GM23248 (cell line): Measurements from ENCODE around the gene TDRD15. TPM values are rescaled to one million over a fixed set of nuclear protein-coding genes. Genes with fewer than 3 reads are reported as not detected.

Experiments
- DNase-seq: peaks from one replicate; pipeline ENCODE4 v3.0.0-alpha.2; 2015
- H2AFZ ChIP-seq: fragments of 200-600 bp; sonication (generic); 2 replicates; pipeline ENCODE4 v1.6.1; 2016; ENCODE audit warnings: antibody characterized with exemption
- H3F3A ChIP-seq: fragments of 200-600 bp; sonication (generic); 2 replicates; pipeline ENCODE4 v1.6.1; 2016; ENCODE audit warnings: mild to moderate bottlenecking, antibody characterized with exemption, mixed run types; ENCODE audit not compliant: insufficient read depth
- H3K27ac ChIP-seq: fragments of 200-600 bp; sonication (generic); 2 replicates; pipeline ENCODE4 v1.5.1; 2016; ENCODE audit warnings: mild to moderate bottlenecking
- H3K27me3 ChIP-seq: fragments of 200-600 bp; sonication (generic); replicated peaks from 2 replicates; pipeline ENCODE4 v1.6.1; 2016; ENCODE audit warnings: mild to moderate bottlenecking; ENCODE audit not compliant: insufficient read depth
- H3K36me3 ChIP-seq: fragments of 200-600 bp; sonication (generic); 2 replicates; pipeline ENCODE4 v1.6.1; 2016; ENCODE audit warnings: low read depth, mild to moderate bottlenecking
- H3K4me1 ChIP-seq: fragments of 200-600 bp; sonication (generic); 2 replicates; pipeline ENCODE4 v1.6.1; 2016; ENCODE audit warnings: mild to moderate bottlenecking; ENCODE audit not compliant: insufficient read depth
- H3K4me2 ChIP-seq: fragments of 200-600 bp; sonication (generic); one replicate; pipeline ENCODE4 v1.6.1; 2016; ENCODE audit warnings: mild to moderate bottlenecking; ENCODE audit not compliant: unreplicated experiment
- H3K4me3 ChIP-seq: fragments of 200-600 bp; sonication (generic); 2 replicates; pipeline ENCODE4 v1.5.1; 2016; ENCODE audit warnings: mild to moderate bottlenecking
- H3K79me2 ChIP-seq: fragments of 200-600 bp; sonication (generic); 2 replicates; pipeline ENCODE4 v1.6.1; 2016; ENCODE audit warnings: mild to moderate bottlenecking; ENCODE audit not compliant: insufficient read depth
- H3K9ac ChIP-seq: fragments of 200-600 bp; sonication (generic); 2 replicates; pipeline ENCODE4 v1.6.1; 2016; ENCODE audit warnings: mild to moderate bottlenecking
- H3K9me2 ChIP-seq: fragments of 200-600 bp; sonication (generic); 2 replicates; pipeline ENCODE4 v1.6.1; 2016; ENCODE audit warnings: mixed run types, mild to moderate bottlenecking, moderate library complexity; ENCODE audit not compliant: insufficient read depth
- H3K9me3 ChIP-seq: fragments of 200-600 bp; sonication (generic); one replicate; pipeline ENCODE4 v1.6.1; 2017; ENCODE audit warnings: low read depth
- H4K20me1 ChIP-seq: fragments of 200-600 bp; sonication (generic); 2 replicates; pipeline ENCODE4 v1.6.0; 2016; ENCODE audit not compliant: insufficient read depth
- EZH2 ChIP-seq: fragments of 200-600 bp; sonication (generic); IDR thresholded peaks from 2 replicates; pipeline ENCODE4 v1.6.1; 2018; ENCODE audit warnings: antibody characterized with exemption, mild to moderate bottlenecking; ENCODE audit not compliant: insufficient read depth, poor library complexity, severe bottlenecking
- EZH2phosphoT487 ChIP-seq: fragments of 200-600 bp; sonication (generic); IDR thresholded peaks from 2 replicates; pipeline ENCODE4 v1.6.1; 2018; ENCODE audit warnings: antibody characterized with exemption, moderate library complexity, mild to moderate bottlenecking, low read depth; ENCODE audit not compliant: insufficient read depth
- WGBS, 2 experiments: methylation state at CpG; one replicate each; pipeline ENCODE4 v1.1.6; 2015 to 2017; ENCODE audit warnings: low lambda C conversion rate in 2 of 2, low coverage in 1 of 2; ENCODE audit errors: missing lambda C conversion rate in 2 of 2; 5-methylcytosine and 5-hydroxymethylcytosine counted together
- in situ Hi-C: fragments of 300-500 bp; cut with MboI; formaldehyde crosslinking; loops from 2 replicates; pipeline ENCODE4 v1.15.0; 2020
- polyA plus RNA-seq: library from polyadenylated mRNA; unstranded; fragments of >200 nt; fragmentation: Nextera tagmentation; extraction: Ambion mirVana; gene quantifications from 2 replicates; pipeline ENCODE4 v1.2.1, GENCODE V29; 2016
- total RNA-seq: library from RNA; depleted of rRNA; stranded (reverse); fragments of >200 nt; shearing (Covaris generic); gene quantifications from 2 replicates; pipeline ENCODE4 v1.2.3, GENCODE V29; 2014; rRNA removed

Gene TDRD15
- total and polyA plus RNA-seq, 2 experiments from 2014 or later = not detected

DNA sequence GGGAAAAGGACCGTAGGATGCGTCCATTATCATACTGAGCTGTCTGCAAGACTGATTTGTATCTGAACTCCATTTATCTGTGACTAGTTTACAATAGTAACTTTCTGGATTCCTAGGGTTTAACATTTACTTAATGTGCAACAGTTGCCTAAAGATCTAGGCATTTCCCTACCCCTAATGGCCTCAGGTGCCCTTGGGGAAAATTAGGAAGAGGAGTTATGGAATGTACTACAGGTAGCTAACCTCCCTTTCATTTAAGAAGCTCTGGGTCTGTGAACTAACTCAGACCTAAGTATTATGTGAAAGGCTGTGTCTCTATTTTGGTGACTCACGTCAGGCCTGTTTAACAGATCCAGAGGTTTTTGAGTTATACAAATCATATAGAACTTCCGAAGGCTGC lies 59.5 kb downstream of the TDRD15 start:
- no peak overlapping the region for H2AFZ ChIP-seq
- no peaks in the 10 kb centered on the region for H3K4me1 ChIP-seq
- no peaks in the 10 kb centered on the region for H3K9me2 ChIP-seq
- H3K9me3 ChIP-seq = no peaks in the 10 kb centered on the region
- H3F3A ChIP-seq = no peaks in the 10 kb centered on the region
- no peak for DNase-seq
- WGBS, 2 experiments = 20 to 27% methylated on average over 4 of the region's 4 CpGs
- TF ChIP-seq EZH2 (no peak), EZH2phosphoT487 (no peak)
- H3K79me2 ChIP-seq = no peaks in the 10 kb centered on the region
- H3K4me2 ChIP-seq = no peak overlapping the region
- H3K27me3 ChIP-seq = no peaks in the 10 kb centered on the region
- H3K27ac ChIP-seq = no peak overlapping the region
- H3K9ac ChIP-seq = no peak overlapping the region
- H3K36me3 ChIP-seq = no peaks in the 10 kb centered on the region
- in situ Hi-C loops = no loop called here
- H4K20me1 ChIP-seq = no peaks in the 10 kb centered on the region
- no peak overlapping the region for H3K4me3 ChIP-seq

DNA sequence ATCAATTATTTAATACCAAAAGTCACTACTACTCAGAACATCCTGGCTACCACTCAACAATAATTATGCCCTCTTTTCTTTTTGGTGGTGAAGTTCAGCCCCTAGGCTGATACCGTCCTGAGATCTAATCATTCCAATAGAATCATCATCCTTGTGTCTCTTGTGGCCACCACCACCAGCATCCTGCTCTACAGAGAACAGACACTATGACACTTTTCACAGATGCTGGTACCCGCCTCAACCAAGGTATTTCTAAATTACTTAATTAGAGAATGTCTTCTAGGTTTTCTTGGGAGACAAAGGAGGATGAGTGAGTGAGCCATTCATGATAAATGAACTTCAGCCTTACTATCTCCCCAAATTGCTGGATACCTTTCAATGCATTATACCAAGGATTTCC lies 60.0 kb downstream of the TDRD15 start:
- H3F3A ChIP-seq = no peaks in the 10 kb centered on the region
- no peak for DNase-seq
- WGBS, 2 experiments = 13 to 18% methylated on average over 2 of the region's 2 CpGs
- H3K4me3 ChIP-seq = no peak overlapping the region
- no peaks in the 10 kb centered on the region for H3K36me3 ChIP-seq
- H4K20me1 ChIP-seq = no peaks in the 10 kb centered on the region
- H3K9me2 ChIP-seq = no peaks in the 10 kb centered on the region
- H3K4me2 ChIP-seq = no peak overlapping the region
- H3K79me2 ChIP-seq = no peaks in the 10 kb centered on the region
- in situ Hi-C loops = no loop called here
- TF ChIP-seq EZH2 = no peak
- TF ChIP-seq EZH2phosphoT487 = no peak
- no peak overlapping the region for H2AFZ ChIP-seq
- no peak overlapping the region for H3K9ac ChIP-seq
- no peaks in the 10 kb centered on the region for H3K27me3 ChIP-seq
- H3K4me1 ChIP-seq = no peaks in the 10 kb centered on the region
- no peak overlapping the region for H3K27ac ChIP-seq
- H3K9me3 ChIP-seq = no peaks in the 10 kb centered on the region

DNA sequence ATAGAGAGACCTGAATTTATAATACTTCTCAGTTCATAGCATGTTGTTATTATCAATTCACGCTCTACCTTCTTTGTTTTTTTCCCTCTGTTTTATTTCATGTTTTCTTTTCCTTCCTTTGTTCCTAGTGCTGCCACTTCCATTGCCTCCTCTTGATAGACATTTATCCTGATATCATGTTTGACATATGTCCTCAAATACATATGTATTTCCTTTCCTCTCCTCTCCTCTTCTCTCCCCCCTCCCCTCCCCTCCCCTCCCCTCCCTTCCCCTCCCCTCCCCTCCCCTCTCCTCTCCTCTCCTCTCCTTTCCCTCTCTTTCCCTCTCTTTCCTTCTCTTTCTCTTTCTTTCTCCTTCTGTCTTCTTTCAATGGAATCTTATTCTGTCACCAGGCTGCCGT lies 67.8 kb downstream of the TDRD15 start:
- no peak for TF ChIP-seq EZH2phosphoT487
- in situ Hi-C loops = no loop called here
- Histone ChIP-seq H3K4me1 (no peaks in the 10 kb centered on the region), H2AFZ (no peak overlapping the region), H3K27me3 (no peaks in the 10 kb centered on the region), H4K20me1 (no peaks in the 10 kb centered on the region), H3K79me2 (no peaks in the 10 kb centered on the region), H3K27ac (no peak overlapping the region), H3K4me2 (no peak overlapping the region), H3K9me2 (no peaks in the 10 kb centered on the region), H3K36me3 (no peaks in the 10 kb centered on the region), H3K9ac (no peak overlapping the region), H3K4me3 (no peak overlapping the region), H3F3A (no peaks in the 10 kb centered on the region), H3K9me3 (no peaks in the 10 kb centered on the region)
- WGBS, 2 experiments = 69 to 71% methylated on average over 2 of the region's 2 CpGs
- DNase-seq = no peak

Other genes starting within 250 kb of the TDRD15 start
- gene APOB, start 79.9 kb upstream of the TDRD15 start, total RNA-seq = not detected in 2 replicates
- not detected in 2 replicates for gene APOB, start 79.9 kb upstream of the TDRD15 start, polyA plus RNA-seq